ENCODE results near the gene AEN. TPM values are rescaled to one million over a fixed set of nuclear protein-coding genes. Genes with fewer than 3 reads are reported as not detected.

Gene AEN
- total and polyA plus RNA-seq, 3 donors from 2014 or later, result 22.5 to 32.9 (median 31.0) TPM

DNA sequence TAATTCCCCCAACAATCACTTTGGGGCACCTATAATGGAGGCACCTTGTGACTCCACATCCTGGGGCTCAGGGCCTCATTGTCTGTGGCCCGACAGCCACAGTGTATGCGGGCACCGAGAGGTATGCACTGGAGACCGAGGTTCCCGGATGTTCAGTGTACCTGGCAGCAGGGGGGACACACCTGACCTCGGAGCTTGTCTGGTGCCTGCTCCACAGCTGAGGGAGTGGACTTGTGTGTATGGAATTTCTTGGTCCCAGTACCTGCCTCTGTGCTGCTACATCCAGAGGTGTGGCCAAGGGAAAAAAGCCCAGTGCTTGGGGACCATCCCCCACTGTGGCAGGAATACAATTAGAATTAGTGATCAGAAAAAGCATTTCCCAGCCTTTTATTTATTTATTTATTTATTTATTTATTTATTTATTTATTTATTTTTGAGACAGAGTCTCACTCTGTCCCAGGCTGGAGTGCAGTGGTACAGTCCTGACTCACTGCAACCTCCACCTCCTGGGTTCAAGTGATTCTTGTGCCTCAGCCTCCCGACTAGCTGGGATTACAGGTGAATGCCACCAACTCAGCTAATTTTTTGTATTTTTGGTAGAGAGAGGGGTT is 8.8 kb upstream of the AEN start:
- TF ChIP-seq, protein P1, sequence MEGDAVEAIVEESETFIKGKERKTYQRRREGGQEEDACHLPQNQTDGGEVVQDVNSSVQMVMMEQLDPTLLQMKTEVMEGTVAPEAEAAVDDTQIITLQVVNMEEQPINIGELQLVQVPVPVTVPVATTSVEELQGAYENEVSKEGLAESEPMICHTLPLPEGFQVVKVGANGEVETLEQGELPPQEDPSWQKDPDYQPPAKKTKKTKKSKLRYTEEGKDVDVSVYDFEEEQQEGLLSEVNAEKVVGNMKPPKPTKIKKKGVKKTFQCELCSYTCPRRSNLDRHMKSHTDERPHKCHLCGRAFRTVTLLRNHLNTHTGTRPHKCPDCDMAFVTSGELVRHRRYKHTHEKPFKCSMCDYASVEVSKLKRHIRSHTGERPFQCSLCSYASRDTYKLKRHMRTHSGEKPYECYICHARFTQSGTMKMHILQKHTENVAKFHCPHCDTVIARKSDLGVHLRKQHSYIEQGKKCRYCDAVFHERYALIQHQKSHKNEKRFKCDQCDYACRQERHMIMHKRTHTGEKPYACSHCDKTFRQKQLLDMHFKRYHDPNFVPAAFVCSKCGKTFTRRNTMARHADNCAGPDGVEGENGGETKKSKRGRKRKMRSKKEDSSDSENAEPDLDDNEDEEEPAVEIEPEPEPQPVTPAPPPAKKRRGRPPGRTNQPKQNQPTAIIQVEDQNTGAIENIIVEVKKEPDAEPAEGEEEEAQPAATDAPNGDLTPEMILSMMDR (IDR thresholded peaks at IDR 0.05), result no peak
- no peak for TF ChIP-seq POLR2A (IDR thresholded peaks at IDR 0.05)
- H3K36me3 ChIP-seq (ENCODE audit: low read depth, missing control alignments), result no peaks in the 10 kb centered on the region
- H3K27me3 ChIP-seq, result no peaks in the 10 kb centered on the region
- intact Hi-C loops (cut with DNase I; ENCODE audit: low total_unique reads), result loop anchor here (10.0 kb wide), 1 partner anchor 137 kb away; no protein-coding TSS in a partner anchor
- H3K27ac ChIP-seq, result no peak overlapping the region
- DNase-seq, result no peak
- no peak overlapping the region for H3K4me3 ChIP-seq
- WGBS, 2 donors, result 71 to 81% methylated on average over 3 to 7 of the region's 7 CpGs
- H3K9me3 ChIP-seq, result no peaks in the 10 kb centered on the region
- no peaks in the 10 kb centered on the region for H3K4me1 ChIP-seq

DNA sequence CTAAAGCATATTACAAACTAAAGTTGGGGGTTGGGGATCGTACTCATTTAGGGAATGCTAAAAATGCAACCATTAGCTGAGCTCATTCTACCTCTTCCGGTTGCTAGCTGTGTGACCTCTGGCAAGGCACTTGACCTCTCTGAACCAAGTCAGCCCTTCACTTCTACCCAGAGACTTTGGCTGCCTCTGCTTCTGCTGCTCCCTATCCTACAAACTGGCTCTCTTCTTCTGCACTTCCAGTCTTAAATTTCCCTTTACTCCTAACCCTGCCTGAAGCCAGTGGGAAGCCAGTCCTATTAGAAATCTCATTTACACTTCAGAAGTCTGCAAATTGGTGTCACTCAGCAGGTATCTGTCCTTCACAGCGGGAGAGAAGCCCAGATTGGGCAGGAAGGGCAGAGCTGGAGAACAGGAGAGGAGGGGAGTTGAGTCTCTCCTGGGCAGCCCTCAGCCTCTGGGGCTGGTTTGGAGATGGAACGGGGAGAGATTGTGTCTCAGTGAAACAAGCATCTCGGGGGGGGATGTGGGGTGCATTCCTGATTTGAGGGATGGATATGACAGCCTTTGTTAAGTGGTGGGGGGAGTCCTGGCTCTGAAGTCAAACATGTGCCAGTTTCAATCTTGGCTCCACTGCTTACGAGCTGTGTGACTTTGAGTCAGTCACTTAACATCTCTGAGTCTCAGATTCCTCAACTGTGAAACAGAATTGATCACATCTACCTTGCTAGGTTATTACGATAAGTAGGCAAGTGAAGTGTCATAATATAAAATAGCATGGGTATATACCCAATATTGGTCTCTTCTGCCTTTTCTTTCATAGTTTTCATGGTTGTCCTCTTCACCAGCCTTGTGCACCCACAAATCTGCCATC is 7.8 kb upstream of the AEN start:
- no peak for DNase-seq
- Histone ChIP-seq H3K27me3 (no peaks in the 10 kb centered on the region), H3K36me3 (ENCODE audit: low read depth, missing control alignments) (no peaks in the 10 kb centered on the region), H3K4me3 (no peak overlapping the region), H3K9me3 (no peaks in the 10 kb centered on the region), H3K27ac (no peak overlapping the region), H3K4me1 (no peaks in the 10 kb centered on the region)
- intact Hi-C loops (cut with DNase I; ENCODE audit: low total_unique reads), result loop anchor here (10.0 kb wide), 1 partner anchor 139 kb away; no protein-coding TSS in a partner anchor
- 62 to 81% methylated on average over 6 to 7 of the region's 7 CpGs for WGBS, 2 donors
- TF ChIP-seq, protein P1 (IDR thresholded peaks at IDR 0.05), result no peak
- no peak for TF ChIP-seq POLR2A (IDR thresholded peaks at IDR 0.05)

DNA sequence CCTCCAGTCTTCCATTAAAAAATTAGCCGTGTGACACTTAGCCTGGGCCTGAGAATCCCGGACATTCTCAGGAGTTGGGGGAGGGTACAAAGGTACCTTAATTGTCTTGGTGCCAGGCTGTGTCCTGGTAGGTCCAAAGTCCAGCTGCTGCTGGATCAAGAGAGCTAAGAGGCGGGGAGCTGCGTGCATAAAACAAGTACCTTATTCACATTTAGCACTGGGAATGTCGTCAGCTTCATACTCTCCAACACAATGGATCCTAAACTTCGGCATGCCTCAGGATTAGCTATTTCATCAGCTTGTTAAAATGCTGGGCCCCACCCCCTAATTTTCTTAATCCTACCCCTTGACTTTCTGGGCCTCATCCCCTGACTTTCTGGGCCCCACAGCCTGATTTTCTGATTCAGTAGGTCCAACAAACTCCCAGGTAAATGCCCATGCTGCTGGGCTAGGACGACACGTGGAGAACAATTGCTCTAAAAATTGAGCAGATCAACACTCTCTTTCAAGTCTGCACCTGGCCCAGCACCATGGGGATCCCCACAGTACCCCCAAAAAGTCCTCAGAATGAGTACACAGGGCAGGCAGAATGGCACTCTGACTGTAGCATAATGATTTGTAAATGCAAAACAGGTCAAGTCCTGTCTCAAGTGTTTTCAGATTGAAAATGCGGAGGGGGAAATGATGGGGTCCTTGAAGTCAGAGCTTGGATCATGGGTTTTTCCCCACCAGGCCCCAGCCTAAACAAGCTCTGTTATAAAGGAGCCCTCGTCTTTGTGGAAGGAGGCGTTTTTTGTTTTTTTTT is 5.6 kb upstream of the AEN start:
- DNase-seq, result no peak
- Histone ChIP-seq H3K36me3 (ENCODE audit: low read depth, missing control alignments) (no peaks in the 10 kb centered on the region), H3K27me3 (no peaks in the 10 kb centered on the region), H3K4me3 (no peak overlapping the region), H3K27ac (no peak overlapping the region), H3K9me3 (no peaks in the 10 kb centered on the region), H3K4me1 (no peaks in the 10 kb centered on the region)
- intact Hi-C loops (cut with DNase I; ENCODE audit: low total_unique reads), result loop anchor here (10.0 kb wide), 1 partner anchor 141 kb away; no protein-coding TSS in a partner anchor
- no peak for TF ChIP-seq POLR2A (IDR thresholded peaks at IDR 0.05)
- TF ChIP-seq, protein P1 (IDR thresholded peaks at IDR 0.05), result no peak
- WGBS, 2 donors, result 62 to 72% methylated on average over 11 of the region's 11 CpGs

DNA sequence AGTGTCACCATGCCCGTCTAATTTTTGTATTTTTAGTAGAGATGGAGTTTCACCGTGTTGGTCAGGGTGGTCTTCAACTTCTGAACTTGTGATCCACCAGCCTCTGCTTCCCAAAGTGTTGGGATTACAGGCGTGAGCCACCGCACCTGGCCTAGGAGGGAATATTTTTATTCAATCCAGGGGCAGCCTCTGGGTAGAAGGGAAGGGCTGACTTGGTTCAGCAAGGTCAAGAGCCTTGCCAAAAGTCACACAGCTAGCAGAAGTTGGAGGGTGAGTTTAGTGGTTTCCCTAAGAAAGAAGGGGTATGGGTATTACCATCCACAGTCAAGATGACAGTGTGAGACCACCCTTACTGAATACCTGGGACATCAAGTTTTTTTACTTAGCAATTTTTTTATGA is 4.9 kb upstream of the AEN start:
- DNase-seq, result no peak
- H3K9me3 ChIP-seq, result no peaks in the 10 kb centered on the region
- TF ChIP-seq, protein P1 (IDR thresholded peaks at IDR 0.05), result no peak
- TF ChIP-seq POLR2A (IDR thresholded peaks at IDR 0.05), result no peak
- no peaks in the 10 kb centered on the region for H3K36me3 ChIP-seq (ENCODE audit: low read depth, missing control alignments)
- H3K27me3 ChIP-seq, result no peaks in the 10 kb centered on the region
- WGBS, 2 donors, result 71 to 78% methylated on average over 4 of the region's 4 CpGs
- no peak overlapping the region for H3K4me3 ChIP-seq
- intact Hi-C loops (cut with DNase I; ENCODE audit: low total_unique reads), result loop anchor here (10.0 kb wide), 1 partner anchor 141 kb away; no protein-coding TSS in a partner anchor
- H3K27ac ChIP-seq, result no peak overlapping the region
- no peaks in the 10 kb centered on the region for H3K4me1 ChIP-seq

Data from testis (tissue), 3 donors.